Measurements from ENCODE around the gene FECH.
A peak's percentile ranks its signal among the peaks of the same experiment; 100 is the strongest.
"Not testable (repeated sequence)": the region's sequence is repeated elsewhere in the genome, so short reads cannot be mapped to it uniquely, and the experiment has no call there.

Gene FECH

GRCh38 chr18:57586251-57587049 lies at the start of gene FECH:
FECH (minus strand) TSS chr18:57586702; CDS start chr18:57586620, 82 bp downstream.
- peak; percentile 90 for DNase-seq (ENCODE audit: low spot score)

- no peak for DNase-seq (ENCODE audit: low spot score)
Observed at GRCh38 chr18:57635003-57635822, 48.7 kb upstream of the FECH start.

- peak; percentile 88 for DNase-seq (ENCODE audit: low spot score)
Observed at GRCh38 chr18:57631697-57632096, 45.2 kb upstream of the FECH start.

DNA sequence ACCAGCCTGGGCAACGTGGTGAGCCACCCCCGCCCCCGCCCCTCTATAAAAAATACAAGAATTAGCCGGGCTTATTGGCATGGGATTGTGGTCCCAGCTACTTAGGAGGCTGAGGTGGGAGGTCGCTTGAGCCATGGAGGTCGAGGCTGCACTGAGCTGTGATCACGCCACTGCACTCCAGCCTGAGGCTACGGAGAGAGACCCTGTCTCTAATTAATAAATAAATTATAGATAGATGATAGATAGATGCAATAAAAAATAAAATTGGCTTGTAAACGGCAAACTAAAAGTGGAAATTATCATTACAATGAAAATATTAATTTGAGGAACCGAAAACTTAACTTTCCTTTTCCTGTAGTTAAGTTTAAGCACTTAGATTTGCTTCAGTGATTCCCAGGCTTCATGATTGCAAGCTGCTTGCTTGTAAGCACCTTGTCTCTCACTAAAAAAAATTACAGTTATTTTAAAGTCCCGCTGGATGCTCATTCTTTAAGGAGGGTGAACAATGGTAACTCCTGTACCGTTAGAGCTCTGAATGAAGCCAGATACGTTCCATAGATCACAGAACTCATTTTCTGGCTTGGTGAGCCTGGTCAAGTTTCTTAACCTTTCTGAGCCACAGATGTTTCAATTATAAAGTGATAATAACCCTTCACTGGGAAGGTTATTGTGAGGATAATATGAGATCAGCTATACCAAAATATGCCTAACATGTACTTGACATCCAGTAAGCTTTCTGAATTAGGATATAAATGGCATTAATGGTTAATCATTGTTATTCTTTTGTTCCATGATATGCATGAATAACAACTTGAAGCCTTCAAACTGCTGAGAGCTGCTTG lies 44.5 kb upstream of the FECH start:
- no peak for DNase-seq (ENCODE audit: low spot score)

DNA sequence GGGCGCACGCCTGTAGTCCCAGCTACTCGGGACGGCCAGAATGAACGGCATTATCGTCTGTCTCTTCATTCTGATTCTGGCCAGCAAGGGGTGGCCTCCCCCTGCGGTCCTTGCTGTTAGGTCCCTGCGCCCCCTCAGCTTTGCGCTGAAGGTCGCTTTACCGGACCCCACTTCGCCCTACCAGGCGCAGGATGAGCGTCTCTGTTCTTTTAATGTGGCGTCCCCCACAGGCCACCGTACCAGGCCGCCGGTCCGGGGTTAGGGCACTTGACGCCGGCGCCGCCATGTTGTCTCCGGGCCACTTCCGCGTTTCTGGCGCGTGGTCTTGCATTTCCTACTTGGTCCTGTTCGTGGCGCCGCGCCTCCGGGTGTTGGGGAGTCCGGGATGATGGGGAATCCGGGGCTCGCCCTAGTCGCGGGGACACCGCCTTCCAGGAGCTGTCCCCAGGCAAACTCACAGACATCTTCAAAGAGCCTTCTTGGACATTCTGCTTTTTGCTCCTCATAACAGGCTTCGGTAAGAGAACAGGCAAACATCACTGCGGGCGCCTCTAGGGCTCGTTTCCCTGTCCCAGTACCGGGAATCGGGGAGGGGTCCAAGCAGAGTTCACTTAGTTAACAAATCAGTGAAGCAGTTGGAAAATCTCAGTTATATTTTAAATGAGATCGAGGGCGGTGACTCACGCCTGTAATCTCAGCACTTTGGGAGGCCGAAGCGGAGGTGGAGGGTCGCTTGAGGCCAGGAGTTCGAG lies 43.7 kb upstream of the FECH start:
- DNase-seq (ENCODE audit: low spot score): peak; percentile 94

DNA sequence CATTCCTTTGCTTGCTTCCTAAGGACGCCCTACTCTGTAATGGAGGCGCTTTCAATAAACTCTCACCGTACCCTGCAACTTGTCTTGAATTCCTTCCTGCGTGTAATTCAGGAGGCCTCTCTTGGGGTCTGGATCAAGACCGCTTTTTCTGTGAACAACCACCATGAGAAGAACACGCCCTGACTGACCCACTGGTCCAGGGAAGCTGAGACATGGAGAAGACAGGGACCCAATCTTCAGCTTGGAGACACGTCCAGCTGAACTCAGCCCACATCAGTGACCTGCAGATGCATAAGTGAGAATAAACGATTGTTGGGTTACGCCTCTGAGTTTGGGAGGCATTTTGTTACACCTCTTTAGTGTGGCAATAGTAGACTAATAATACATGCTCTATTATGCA lies 42.9 kb upstream of the FECH start:
- DNase-seq (ENCODE audit: low spot score): no peak

GRCh38 chr18:57627488-57627887 lies 41.0 kb upstream of the FECH start:
- no peak for DNase-seq (ENCODE audit: low spot score)

GRCh38 chr18:57624988-57625387 lies 38.5 kb upstream of the FECH start:
- no peak for DNase-seq (ENCODE audit: low spot score)

DNA sequence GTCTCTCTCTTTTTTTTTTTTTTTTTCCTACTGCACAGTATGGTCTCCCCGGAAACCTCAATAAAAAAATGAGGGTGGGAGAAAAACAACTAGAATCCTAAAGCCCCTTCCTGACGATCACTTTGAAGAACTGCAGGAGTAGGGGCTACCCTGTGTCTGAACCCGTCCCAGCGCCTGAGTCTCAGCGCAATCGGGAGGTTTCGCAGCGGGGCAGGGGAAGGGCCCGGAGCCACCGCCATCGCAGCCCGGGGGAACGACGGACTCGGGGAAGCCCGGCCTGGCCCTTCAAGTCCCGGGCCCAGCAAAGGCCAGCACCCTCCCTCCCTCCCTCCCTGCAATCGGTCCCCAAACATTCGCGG lies 34.7 kb upstream of the FECH start:
- DNase-seq (ENCODE audit: low spot score): peak; percentile 62

DNA sequence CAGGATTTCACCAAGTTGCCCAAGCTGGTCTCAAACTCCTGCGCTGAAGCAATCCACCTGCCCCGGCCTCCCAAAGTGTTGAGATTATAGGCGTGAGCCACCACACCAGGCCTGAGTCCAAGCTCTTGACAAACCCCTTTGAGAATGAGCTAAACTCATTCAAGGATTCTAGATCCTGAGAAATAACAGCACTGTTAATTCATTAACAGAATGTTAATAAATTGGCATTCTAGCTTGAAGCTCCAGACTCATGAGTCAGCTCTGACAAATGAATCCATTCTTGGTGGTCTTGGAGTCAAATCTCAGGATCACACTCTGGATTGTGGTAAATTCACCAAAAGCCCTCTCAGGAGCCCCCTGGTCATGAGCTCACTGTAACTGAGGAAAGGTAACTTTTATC lies 33.4 kb upstream of the FECH start:
- no peak for DNase-seq (ENCODE audit: low spot score)

DNA sequence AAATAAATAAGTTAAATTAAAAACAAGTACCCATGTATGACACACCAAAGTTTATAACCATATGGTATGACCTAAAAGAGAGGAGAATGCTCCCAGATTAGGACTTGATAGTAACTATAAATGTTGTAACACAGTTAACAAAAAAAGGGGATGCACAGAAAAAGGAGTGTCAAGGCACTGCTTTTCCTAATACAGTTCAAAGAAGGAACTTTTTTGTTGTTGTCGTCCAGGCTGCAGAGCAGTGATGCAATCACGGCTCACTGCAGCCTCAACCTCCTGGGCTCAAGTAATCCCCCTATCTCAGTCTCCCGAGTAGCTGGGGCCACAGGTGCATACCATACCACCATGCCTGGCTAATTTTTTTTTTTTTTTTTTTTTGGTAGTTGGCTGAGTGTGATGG lies 32.4 kb upstream of the FECH start:
- DNase-seq (ENCODE audit: low spot score): no peak

- DNase-seq (ENCODE audit: low spot score): no peak
Observed at GRCh38 chr18:57603871-57604270, 17.4 kb upstream of the FECH start.

- DNase-seq (ENCODE audit: low spot score): no peak
Observed at GRCh38 chr18:57595347-57595746, 8.8 kb upstream of the FECH start.

DNA sequence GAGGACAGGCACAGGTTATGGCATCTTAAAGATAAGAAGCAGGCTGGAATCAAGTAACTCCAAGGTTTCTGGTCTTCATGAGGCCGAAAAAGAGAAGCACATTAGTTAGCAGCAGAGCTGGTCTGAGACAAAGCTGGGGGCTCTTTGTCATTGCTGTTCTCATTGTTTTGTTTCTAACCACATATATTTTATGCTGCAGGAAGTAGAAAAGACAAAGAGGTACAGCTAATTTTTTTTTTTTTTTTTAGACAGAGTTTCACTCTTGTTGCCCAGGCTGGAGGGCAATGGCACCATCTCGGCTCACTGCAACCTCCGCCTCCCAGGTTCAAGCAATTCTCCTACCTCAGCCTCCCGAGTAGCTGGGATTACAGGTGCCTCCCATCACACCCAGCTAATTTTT lies 6.2 kb upstream of the FECH start:
- not testable (repeated sequence) for DNase-seq (ENCODE audit: low spot score)

- peak; percentile 76 for DNase-seq (ENCODE audit: low spot score)
Observed at GRCh38 chr18:57589161-57589560, 2.7 kb upstream of the FECH start.

DNA sequence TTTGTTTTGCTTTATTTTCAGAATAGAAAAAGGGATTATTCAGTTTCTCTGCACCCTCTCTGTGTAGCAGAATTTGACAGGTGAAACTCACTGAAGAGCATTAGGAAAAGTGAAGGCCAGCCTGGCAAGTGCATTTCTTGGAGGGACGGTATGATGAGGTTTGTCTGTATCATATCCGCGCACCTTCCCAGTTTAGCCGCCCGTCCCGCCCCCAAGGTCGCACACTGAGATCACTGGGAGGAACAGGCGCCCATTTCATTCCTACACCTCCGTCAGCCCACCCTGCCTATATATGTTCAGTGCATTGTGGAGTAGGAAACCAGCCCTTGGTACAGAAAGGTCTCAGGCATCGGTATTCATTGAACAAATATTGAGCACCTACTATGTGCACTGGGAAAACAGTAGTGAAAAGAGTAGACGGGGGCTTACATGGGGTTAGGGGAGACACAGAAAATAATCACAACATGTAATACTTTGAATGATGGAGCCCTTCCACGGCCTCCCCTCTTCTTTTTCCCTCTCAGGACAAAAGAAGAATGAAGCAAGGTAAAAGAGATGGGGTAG lies 678 bp upstream of the FECH start:
- DNase-seq (ENCODE audit: low spot score): no peak

DNA sequence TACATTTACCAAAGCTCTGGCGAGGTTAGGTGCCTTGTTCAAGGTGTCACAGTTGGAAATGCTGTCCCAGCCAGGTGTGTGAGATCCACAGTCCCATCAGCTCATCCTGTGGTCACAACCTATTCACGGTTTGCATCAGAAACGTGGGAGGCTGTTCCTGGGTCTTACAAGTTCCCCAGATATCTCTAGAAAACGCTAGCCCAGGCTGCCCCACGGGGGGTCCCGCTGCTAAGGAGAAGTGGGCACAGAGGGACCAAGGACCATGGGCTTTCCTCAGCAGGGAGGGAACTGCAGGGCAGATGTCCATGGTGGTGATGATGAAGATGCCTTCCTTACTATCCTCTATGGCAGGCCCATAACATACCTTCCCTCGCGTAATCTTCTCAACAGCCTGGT lies 649 bp downstream of the FECH start:
- DNase-seq (ENCODE audit: low spot score): peak; percentile 72

GRCh38 chr18:57585421-57585820 lies 1.1 kb downstream of the FECH start:
- DNase-seq (ENCODE audit: low spot score): peak; percentile 77

DNA sequence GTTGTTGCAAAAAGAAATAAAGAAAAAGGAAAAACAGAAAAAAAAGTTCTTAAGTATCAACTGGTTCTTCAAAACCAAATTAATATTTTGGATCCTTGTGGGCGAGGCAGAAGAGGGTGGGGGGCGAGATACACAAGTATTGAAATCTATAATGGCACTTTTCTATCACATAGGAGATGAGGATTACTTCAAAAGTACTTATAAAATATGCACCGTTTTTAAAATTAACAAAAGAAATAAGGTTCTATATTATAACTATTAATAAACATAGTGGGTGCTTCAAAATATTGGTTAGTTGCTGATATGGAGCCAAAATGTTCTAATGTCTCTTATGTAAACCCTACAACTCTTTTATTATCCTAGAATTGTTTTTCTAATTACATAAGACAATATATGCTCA lies 2.1 kb downstream of the FECH start:
- DNase-seq (ENCODE audit: low spot score): peak; percentile 69

DNA sequence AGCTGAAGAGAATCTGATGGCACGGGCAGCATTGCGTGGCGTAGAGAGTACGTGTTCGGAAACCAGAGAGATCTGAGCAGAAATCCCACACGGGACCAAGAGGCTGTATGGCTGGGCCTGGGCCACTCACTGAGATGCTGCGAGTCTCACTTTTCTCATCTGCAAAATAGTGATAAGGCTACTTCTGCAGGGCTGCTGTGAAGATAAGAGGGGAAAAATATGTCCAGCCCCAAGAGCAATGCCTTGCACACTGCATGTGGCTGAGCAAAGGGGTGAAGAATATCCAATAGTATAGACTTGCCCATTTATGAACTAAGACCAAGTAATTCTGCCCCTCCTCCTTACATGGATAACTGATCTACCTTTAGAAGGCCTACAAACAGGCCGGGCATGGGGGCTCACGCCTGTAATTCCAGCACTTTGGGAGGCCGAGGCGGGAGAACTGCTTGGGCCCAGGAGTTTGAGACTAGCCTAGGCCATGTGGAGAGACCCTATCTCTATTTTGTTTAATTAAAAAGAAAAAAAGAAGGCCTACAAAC lies 3.1 kb downstream of the FECH start:
- DNase-seq (ENCODE audit: low spot score): peak; percentile 95

DNA sequence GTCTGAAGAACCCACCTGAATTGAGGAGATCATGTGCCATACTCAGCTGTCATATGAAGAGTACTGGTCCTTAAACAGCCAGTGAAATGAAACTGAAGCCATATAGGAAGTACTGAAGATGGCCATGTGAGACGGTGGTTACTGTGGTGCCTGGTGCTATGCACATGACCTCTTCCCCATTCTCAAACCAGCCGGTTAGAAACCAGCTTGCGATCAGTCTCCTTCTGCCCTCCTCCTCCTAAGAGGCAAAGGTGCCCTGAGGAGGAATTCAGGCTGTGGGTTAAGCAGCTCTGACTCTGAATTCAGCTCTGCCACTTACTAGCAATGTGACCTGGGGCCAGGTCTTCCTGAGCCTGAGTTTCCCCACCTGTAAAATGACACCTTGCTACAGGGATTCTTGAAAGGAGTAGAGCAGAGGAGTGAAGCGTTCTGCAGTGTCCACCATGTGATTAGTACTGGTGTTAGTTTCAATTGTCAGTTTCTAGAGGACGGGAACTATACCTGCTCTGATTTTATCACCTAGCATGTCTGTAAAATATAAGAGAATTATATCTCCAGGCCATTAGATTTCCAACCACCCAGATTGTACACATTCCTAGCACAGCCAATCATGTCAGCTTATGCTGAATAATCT lies 5.1 kb downstream of the FECH start:
- DNase-seq (ENCODE audit: low spot score): peak; percentile 46

Measured in hematopoietic multipotent progenitor cell treated with erythropoietin and hydrocortisone succinate and interleukin-3 and kit ligand, for 17 days (in vitro differentiated cells).